HG02943 (cell line): ENCODE measurements around the gene NCBP2.

ENCODE experiments used
- ATAC-seq: cut with Tn5 transposase; IDR thresholded peaks from one replicate; pipeline ENCODE4 v1.9.1; 2021; ENCODE audit warnings: mild to moderate bottlenecking, low read depth, moderate library complexity; ENCODE audit not compliant: unreplicated experiment

The NCBP2 gene

GRCh38 chr3:196889844-196890708, 52.3 kb downstream of the NCBP2 start:
- no peak for ATAC-seq

DNA sequence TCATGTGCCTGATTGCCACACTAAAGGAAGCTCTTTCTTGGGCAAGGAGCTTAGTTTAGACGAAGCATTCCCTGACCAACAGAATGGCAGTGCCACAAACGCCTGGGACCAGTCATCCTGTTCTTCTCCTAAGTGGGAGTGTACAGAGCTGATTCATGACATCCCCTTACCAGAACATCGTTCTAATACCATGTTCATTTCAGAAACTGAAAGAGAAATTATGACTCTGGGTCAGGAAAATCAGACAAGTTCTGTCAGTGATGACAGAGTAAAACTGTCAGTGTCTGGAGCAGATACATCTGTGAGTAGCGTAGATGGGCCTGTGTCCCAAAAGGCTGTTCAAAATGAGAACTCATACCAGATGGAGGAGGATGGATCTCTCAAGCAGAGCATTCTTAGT, 56.2 kb downstream of the NCBP2 start:
- no peak for ATAC-seq
